Upper lobe of left lung (tissue), 6 donors: ENCODE results near the gene CDHR2. TPM values are rescaled to one million over a fixed set of nuclear protein-coding genes. Genes with fewer than 3 reads are reported as not detected.
A peak's percentile ranks its signal among the peaks of the same experiment; 100 is the strongest.

ENCODE experiments used
- ATAC-seq, 2 donors: fragments of 200-7000 bp; cut with Tn5 transposase; one replicate each; pipeline ENCODE4 v1.9.1; 2022; ENCODE audit warnings: mild to moderate bottlenecking in 2 of 2, moderate library complexity in 2 of 2; ENCODE audit not compliant: low FRiP score in 2 of 2
- DNase-seq, 2 donors: peaks; one replicate each; pipeline ENCODE4 v3.0.0-alpha.2; 2019 to 2020
- H3K27ac ChIP-seq, 4 donors: fragments of 200-600 bp; sonication (generic); one replicate each; pipeline ENCODE4 v1.5.1; 2016 to 2019
- H3K27me3 ChIP-seq, 4 donors: fragments of 200-600 bp; sonication (generic); one replicate each; pipeline ENCODE4 v1.5.1; 2017 to 2019
- H3K36me3 ChIP-seq, 4 donors: fragments of 200-600 bp; sonication (generic); one replicate each; pipeline ENCODE4 v1.5.1; 2016 to 2019
- H3K4me1 ChIP-seq, 4 donors: fragments of 200-600 bp; sonication (generic); one replicate each; pipeline ENCODE4 v1.5.1; 2018 to 2019
- H3K4me3 ChIP-seq, 4 donors: fragments of 200-600 bp; sonication (generic); one replicate each; pipeline ENCODE4 v1.5.1; 2017 to 2019; ENCODE audit warnings: mild to moderate bottlenecking in 2 of 4, moderate library complexity in 1 of 4
- H3K9me3 ChIP-seq, 4 donors: fragments of 200-600 bp; sonication (generic); one replicate each; pipeline ENCODE4 v1.5.1; 2018 to 2019
- EP300 ChIP-seq, 4 donors: sonication (generic); formaldehyde crosslinking; IDR thresholded peaks; one replicate each; pipeline ENCODE4 v1.5.1; 2017; ENCODE audit warnings: antibody characterized with exemption in 4 of 4, control low read depth in 2 of 4
- POLR2A ChIP-seq, 4 donors: fragments of 450-650 bp; IDR thresholded peaks; one replicate each; pipeline ENCODE4 v1.5.1; 2016 to 2017; ENCODE audit warnings: antibody characterized with exemption in 4 of 4, mild to moderate bottlenecking in 2 of 4
- POLR2AphosphoS5 ChIP-seq, 2 donors: sonication (generic); formaldehyde crosslinking; IDR thresholded peaks; one replicate each; pipeline ENCODE4 v1.5.1; 2017; ENCODE audit warnings: antibody characterized with exemption in 2 of 2
- WGBS, 2 donors: methylation state at CpG; one replicate each; pipeline ENCODE4 v1.1.5; 2017 to 2018; 5-methylcytosine and 5-hydroxymethylcytosine counted together
- total RNA-seq, 6 donors: library from RNA; depleted of rRNA in 4 of 6; stranded (reverse); fragments of >200 nt in 4 of 6; gene quantifications; one replicate each; pipeline versions ENCODE4 v1.1.0 to v1.2.1, GENCODE V29; 2016 to 2021
- TF ChIP-seq, protein P1 (sequence below), 6 experiments: fragments of 450-650 bp in 4 of 6; fragments of 200-600 bp in 2 of 6; sonication (generic) in 2 of 6; IDR thresholded peaks; one replicate each; pipeline ENCODE4 v1.5.1; 2016 to 2019; ENCODE audit warnings: antibody characterized with exemption in 6 of 6
- donor health status: DM: no; HTN: no; CAD: no; lungs with moderate emphysema.
- donor health status: DM: no; HTN: yes; CAD: no; lungs with severe emphysema.

CDHR2 gene
- total RNA-seq, 6 donors from 2014 or later = 0.30 to 0.34 TPM; not detected in 4

- Histone ChIP-seq H3K4me1 (peaks cover 52 to 84% (median 69%) of the 10 kb centered on the region in 4 donors), H3K9me3 (no peaks in the 10 kb centered on the region), H3K27me3 (no peaks in the 10 kb centered on the region), H3K4me3 (peak overlapping the region; percentile 76 to 88 (median 86)), H3K36me3 (peaks cover 0 to 15% (median 15%) of the 10 kb centered on the region in 4 donors), H3K27ac (peak overlapping the region; percentile 95 to 99 (median 98))
- WGBS, 2 donors = 3% methylated on average over 9 of the region's 9 CpGs
- no peak for ATAC-seq
- DNase-seq = no peak
- TF ChIP-seq POLR2AphosphoS5 (IDR thresholded peaks at IDR 0.05) = no peak
- no peak for TF ChIP-seq EP300 (IDR thresholded peaks at IDR 0.05)
- peak in 1 of 4 donors; percentile 3 for TF ChIP-seq POLR2A (IDR thresholded peaks at IDR 0.05)
- TF ChIP-seq, protein P1, sequence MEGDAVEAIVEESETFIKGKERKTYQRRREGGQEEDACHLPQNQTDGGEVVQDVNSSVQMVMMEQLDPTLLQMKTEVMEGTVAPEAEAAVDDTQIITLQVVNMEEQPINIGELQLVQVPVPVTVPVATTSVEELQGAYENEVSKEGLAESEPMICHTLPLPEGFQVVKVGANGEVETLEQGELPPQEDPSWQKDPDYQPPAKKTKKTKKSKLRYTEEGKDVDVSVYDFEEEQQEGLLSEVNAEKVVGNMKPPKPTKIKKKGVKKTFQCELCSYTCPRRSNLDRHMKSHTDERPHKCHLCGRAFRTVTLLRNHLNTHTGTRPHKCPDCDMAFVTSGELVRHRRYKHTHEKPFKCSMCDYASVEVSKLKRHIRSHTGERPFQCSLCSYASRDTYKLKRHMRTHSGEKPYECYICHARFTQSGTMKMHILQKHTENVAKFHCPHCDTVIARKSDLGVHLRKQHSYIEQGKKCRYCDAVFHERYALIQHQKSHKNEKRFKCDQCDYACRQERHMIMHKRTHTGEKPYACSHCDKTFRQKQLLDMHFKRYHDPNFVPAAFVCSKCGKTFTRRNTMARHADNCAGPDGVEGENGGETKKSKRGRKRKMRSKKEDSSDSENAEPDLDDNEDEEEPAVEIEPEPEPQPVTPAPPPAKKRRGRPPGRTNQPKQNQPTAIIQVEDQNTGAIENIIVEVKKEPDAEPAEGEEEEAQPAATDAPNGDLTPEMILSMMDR (IDR thresholded peaks at IDR 0.05) = no peak
Measured at GRCh38 chr5:176535664-176536131, 13.4 kb upstream of the CDHR2 start.

DNA sequence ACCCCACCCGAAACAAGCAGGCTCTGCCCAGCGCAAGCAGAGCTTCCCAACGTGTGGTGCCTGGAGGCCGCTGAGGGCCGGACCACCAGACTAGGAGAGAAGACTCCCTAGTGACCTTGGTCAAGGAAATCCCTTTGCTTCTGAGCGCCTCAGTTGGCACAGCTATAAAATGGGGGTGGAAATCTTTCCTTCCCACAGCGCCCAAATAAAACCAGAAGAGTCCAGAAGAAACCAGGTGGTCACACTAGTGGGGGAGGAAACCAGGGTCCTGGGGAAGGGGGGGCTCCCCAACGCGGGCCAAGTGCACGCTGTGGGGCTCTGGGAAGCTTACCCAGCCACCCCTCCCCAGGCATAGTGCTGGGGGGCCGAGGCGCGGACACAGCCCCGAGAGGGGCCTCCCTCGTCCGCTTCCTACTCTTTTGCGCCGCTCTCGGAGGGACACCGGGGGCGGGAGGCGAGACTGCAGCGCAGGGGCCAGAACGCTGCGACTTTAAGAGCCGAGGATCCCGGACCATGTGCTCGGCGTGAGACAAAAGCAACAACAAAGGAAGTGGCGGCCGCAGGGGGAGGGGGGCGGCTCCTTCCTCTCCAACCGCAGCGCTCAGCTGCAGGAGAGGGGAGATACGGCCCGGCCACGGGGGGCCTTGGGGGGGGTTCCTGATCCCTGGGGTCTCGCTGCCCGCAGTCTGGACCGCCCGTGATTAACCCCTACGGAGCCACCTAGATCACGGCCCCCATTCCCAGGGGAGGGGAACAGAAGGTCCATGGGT lies 12.8 kb upstream of the CDHR2 start:
- DNase-seq (peak; percentile 87 to 93), ATAC-seq (peak; percentile 76 to 77)
- Histone ChIP-seq H3K4me3 (peak overlapping the region; percentile 76 to 88 (median 86)), H3K9me3 (no peaks in the 10 kb centered on the region), H3K36me3 (peaks cover 0 to 9% (median 8%) of the 10 kb centered on the region in 4 donors), H3K27me3 (no peaks in the 10 kb centered on the region), H3K27ac (peak overlapping the region; percentile 95 to 99 (median 98)), H3K4me1 (peaks cover 56 to 84% (median 69%) of the 10 kb centered on the region in 4 donors)
- peak in 1 of 2 donors; percentile 65 for TF ChIP-seq POLR2AphosphoS5 (IDR thresholded peaks at IDR 0.05)
- TF ChIP-seq, protein P1 (IDR thresholded peaks at IDR 0.05) = no peak
- peak in 1 of 4 donors; percentile 9 for TF ChIP-seq POLR2A (IDR thresholded peaks at IDR 0.05)
- 0% methylated on average over 13 to 19 of the region's 43 CpGs for WGBS, 2 donors

DNA sequence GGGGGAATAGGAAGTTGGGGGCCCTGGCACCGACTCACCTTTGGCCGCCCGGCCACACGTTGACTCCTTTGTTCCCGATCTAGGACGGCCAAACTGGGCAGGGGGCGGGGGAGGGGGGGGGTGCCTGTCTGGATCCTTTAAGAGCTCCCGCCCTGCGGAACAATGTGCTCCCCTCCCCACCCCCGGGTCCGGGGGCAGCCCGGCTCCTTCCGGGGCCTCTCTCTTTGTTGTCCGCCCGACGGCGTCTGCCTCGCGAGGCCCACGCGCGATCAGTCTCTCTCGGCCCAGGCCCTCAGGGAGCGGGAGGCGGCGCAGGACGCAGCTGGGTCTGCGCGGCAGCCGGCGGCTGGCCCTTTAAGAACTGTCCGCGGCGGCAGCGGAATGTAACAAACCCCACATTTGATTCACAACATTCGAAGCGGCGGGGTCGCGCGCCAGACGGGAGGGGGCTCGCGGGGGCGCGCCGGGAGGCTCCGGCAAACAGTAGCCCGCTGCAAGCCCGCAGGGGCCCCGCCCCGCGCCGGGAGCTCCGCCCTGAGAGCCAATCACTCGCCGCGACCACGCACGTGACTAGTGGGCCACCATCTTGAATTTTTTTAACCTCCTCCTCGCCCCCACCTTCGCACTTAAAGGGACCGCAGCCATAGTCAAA lies 12.1 kb upstream of the CDHR2 start, which contains the start of gene RNF44:
Gene RNF44, minus strand, starts transcription at position 501 of the 652 bp plus-strand sequence. CDS start 4,930 bp downstream, outside the sequence.
- DNase-seq = peak; percentile 99 to 100
- Histone ChIP-seq H3K4me3 (peak within 1 kb of the TSS; percentile 76 to 88 (median 86)), H3K36me3 (peaks cover 0 to 2% (median 1%) of the 10 kb centered on the region in 4 donors), H3K4me1 (peaks cover 59 to 84% (median 72%) of the 10 kb centered on the region in 4 donors), H3K27me3 (no peaks in the 10 kb centered on the region), H3K9me3 (no peaks in the 10 kb centered on the region), H3K27ac (peak within 1 kb of the TSS; percentile 95 to 99 (median 98))
- ATAC-seq = peak; percentile 93
- WGBS, 2 donors = 0 to 2% methylated on average over 4 to 43 of the region's 63 CpGs
- peak in 3 of 4 donors; percentile 33 to 76 (median 45) for TF ChIP-seq POLR2A (IDR thresholded peaks at IDR 0.05)
- TF ChIP-seq, protein P1 (IDR thresholded peaks at IDR 0.05) = peak in 3 of 6 experiments; percentile 5 to 13 (median 10)
- no peak for TF ChIP-seq EP300 (IDR thresholded peaks at IDR 0.05)
- peak; percentile 13 to 38 for TF ChIP-seq POLR2AphosphoS5 (IDR thresholded peaks at IDR 0.05)

- H3K36me3 ChIP-seq = no peaks in the 10 kb centered on the region
- TF ChIP-seq EP300 (IDR thresholded peaks at IDR 0.05) = peak in 1 of 4 donors; percentile 36
- TF ChIP-seq, protein P1 (IDR thresholded peaks at IDR 0.05) = peak in 3 of 6 experiments; percentile 21 to 27 (median 21)
- TF ChIP-seq POLR2A (IDR thresholded peaks at IDR 0.05) = peak in 2 of 4 donors; percentile 8 to 65
- TF ChIP-seq POLR2AphosphoS5 (IDR thresholded peaks at IDR 0.05) = peak; percentile 58 to 72
- H3K4me1 ChIP-seq = peaks cover 57 to 84% (median 74%) of the 10 kb centered on the region in 4 donors
Measured at GRCh38 chr5:176537554-176538229, 11.4 kb upstream of the CDHR2 start.

More at GRCh38 chr5:176537554-176538229, 11.4 kb upstream of the CDHR2 start:
- DNase-seq (peak; percentile 97 to 100), ATAC-seq (peak; percentile 91 to 95)
- H3K9me3 ChIP-seq = no peaks in the 10 kb centered on the region
- peak overlapping the region; percentile 95 to 99 (median 98) for H3K27ac ChIP-seq
- WGBS, 2 donors = 1% methylated on average over 27 to 32 of the region's 43 CpGs
- peak overlapping the region; percentile 76 to 88 (median 86) for H3K4me3 ChIP-seq
- H3K27me3 ChIP-seq = no peaks in the 10 kb centered on the region
